Measurements from ENCODE around the gene SRSF5.

- TF ChIP-seq CTCF (IDR thresholded peaks at IDR 0.05) (no peak), POLR2A (IDR thresholded peaks at IDR 0.05) (no peak)
Observed at GRCh38 chr14:69804902-69805301, 38.0 kb downstream of the SRSF5 start.

Data from vagina (tissue), 2 donors.